ENCODE data around the gene VSTM5. TPM values are rescaled to one million over a fixed set of nuclear protein-coding genes. Genes with fewer than 3 reads are reported as not detected.

VSTM5 gene
- total and polyA plus RNA-seq, 5 donors from 2014 or later: 0.28 TPM; not detected in 4

- no peak overlapping the region for H3K27ac ChIP-seq (ENCODE audit: insufficient read depth, low read length, poor library complexity, severe bottlenecking)
- H3K4me3 ChIP-seq (ENCODE audit: low read depth, low read length): no peak overlapping the region
- H3K4me1 ChIP-seq (ENCODE audit: control insufficient read depth, insufficient read depth, low read length, poor library complexity, severe bottlenecking): no peaks in the 10 kb centered on the region
- H3K27me3 ChIP-seq (ENCODE audit: control insufficient read depth, insufficient read depth, low read length): no peaks in the 10 kb centered on the region
- no peak overlapping the region for H3K27ac Mint-ChIP-seq
- H3K27me3 Mint-ChIP-seq: peaks cover 4% of the 10 kb centered on the region
- H3K9me3 Mint-ChIP-seq: no peaks in the 10 kb centered on the region
- H3K4me1 Mint-ChIP-seq: no peaks in the 10 kb centered on the region
- no peak overlapping the region for H3K4me3 Mint-ChIP-seq
- no peaks in the 10 kb centered on the region for H3K36me3 Mint-ChIP-seq
- no peaks in the 10 kb centered on the region for H3K36me3 ChIP-seq (ENCODE audit: control insufficient read depth, insufficient read depth, low read length)
- no peaks in the 10 kb centered on the region for H3K9me3 ChIP-seq (ENCODE audit: control insufficient read depth in 2 of 2, low read length in 2 of 2)
- ATAC-seq (ENCODE audit: low read depth in 2 of 2) (no peak), DNase-seq (no peak)
Observed at GRCh38 chr11:93842034-93842433, 8.4 kb downstream of the VSTM5 start.

DNA sequence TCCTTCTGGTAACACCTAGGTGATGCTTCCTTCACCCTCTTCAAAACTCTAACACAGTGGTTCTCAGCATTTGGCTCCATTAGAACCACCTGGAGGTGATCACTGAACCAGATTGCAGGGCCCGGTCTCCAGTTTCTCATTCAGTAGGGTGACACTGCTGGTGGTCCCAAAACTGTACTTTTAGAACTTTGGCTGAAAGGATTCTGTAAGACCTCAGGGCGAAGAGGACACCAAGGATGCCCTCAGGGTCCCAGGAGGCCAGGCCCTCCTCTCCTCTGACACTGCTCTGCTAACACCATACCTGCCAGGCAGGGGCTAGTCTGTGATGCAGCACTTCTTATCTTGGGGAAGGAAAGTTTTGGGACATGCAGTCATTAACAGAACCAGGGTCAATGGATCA is 9.0 kb downstream of the VSTM5 start:
- Histone ChIP-seq H3K4me3 (ENCODE audit: low read depth, low read length) (no peak overlapping the region), H3K27ac (ENCODE audit: insufficient read depth, low read length, poor library complexity, severe bottlenecking) (no peak overlapping the region), H3K4me1 (ENCODE audit: control insufficient read depth, insufficient read depth, low read length, poor library complexity, severe bottlenecking) (no peaks in the 10 kb centered on the region), H3K9me3 (ENCODE audit: control insufficient read depth in 2 of 2, low read length in 2 of 2) (no peaks in the 10 kb centered on the region), H3K36me3 (ENCODE audit: control insufficient read depth, insufficient read depth, low read length) (no peaks in the 10 kb centered on the region), H3K27me3 (ENCODE audit: control insufficient read depth, insufficient read depth, low read length) (peaks cover 2% of the 10 kb centered on the region)
- Mint-ChIP-seq H3K27me3 (peaks cover 4% of the 10 kb centered on the region), H3K36me3 (no peaks in the 10 kb centered on the region), H3K27ac (no peak overlapping the region), H3K9me3 (no peaks in the 10 kb centered on the region), H3K4me1 (no peaks in the 10 kb centered on the region), H3K4me3 (no peak overlapping the region)
- ATAC-seq (ENCODE audit: low read depth in 2 of 2) (no peak), DNase-seq (no peak)

GRCh38 chr11:93840981-93841380 is 9.4 kb downstream of the VSTM5 start:
- Histone ChIP-seq H3K9me3 (ENCODE audit: control insufficient read depth in 2 of 2, low read length in 2 of 2) (no peaks in the 10 kb centered on the region), H3K36me3 (ENCODE audit: control insufficient read depth, insufficient read depth, low read length) (no peaks in the 10 kb centered on the region), H3K4me3 (ENCODE audit: low read depth, low read length) (no peak overlapping the region), H3K4me1 (ENCODE audit: control insufficient read depth, insufficient read depth, low read length, poor library complexity, severe bottlenecking) (no peaks in the 10 kb centered on the region), H3K27me3 (ENCODE audit: control insufficient read depth, insufficient read depth, low read length) (peaks cover 2% of the 10 kb centered on the region), H3K27ac (ENCODE audit: insufficient read depth, low read length, poor library complexity, severe bottlenecking) (no peak overlapping the region)
- peaks cover 4% of the 10 kb centered on the region for H3K27me3 Mint-ChIP-seq
- no peaks in the 10 kb centered on the region for H3K9me3 Mint-ChIP-seq
- DNase-seq (no peak), ATAC-seq (ENCODE audit: low read depth in 2 of 2) (no peak)
- H3K36me3 Mint-ChIP-seq: no peaks in the 10 kb centered on the region
- H3K27ac Mint-ChIP-seq: no peak overlapping the region
- H3K4me1 Mint-ChIP-seq: no peaks in the 10 kb centered on the region
- H3K4me3 Mint-ChIP-seq: no peak overlapping the region

GRCh38 chr11:93840180-93840579 is 10.2 kb downstream of the VSTM5 start:
- H3K4me1 Mint-ChIP-seq: no peaks in the 10 kb centered on the region
- no peak for DNase-seq
- H3K36me3 Mint-ChIP-seq: no peaks in the 10 kb centered on the region

GRCh38 chr11:93838967-93839366 is 11.5 kb downstream of the VSTM5 start:
- Mint-ChIP-seq H3K4me3 (no peak overlapping the region), H3K27me3 (peaks cover 1% of the 10 kb centered on the region), H3K9me3 (peaks cover 0 to 2% (median 0%) of the 10 kb centered on the region in 7 donors), H3K36me3 (no peaks in the 10 kb centered on the region), H3K27ac (no peak overlapping the region), H3K4me1 (no peaks in the 10 kb centered on the region)
- H3K4me1 ChIP-seq (ENCODE audit: control insufficient read depth, insufficient read depth, low read length, poor library complexity, severe bottlenecking): no peaks in the 10 kb centered on the region
- no peaks in the 10 kb centered on the region for H3K36me3 ChIP-seq (ENCODE audit: control insufficient read depth, insufficient read depth, low read length)
- no peak overlapping the region for H3K4me3 ChIP-seq (ENCODE audit: low read depth, low read length)
- H3K27ac ChIP-seq (ENCODE audit: insufficient read depth, low read length, poor library complexity, severe bottlenecking): no peak overlapping the region
- H3K9me3 ChIP-seq (ENCODE audit: control insufficient read depth in 2 of 2, low read length in 2 of 2): no peaks in the 10 kb centered on the region
- H3K27me3 ChIP-seq (ENCODE audit: control insufficient read depth, insufficient read depth, low read length): peaks cover 2% of the 10 kb centered on the region
- no peak for ATAC-seq (ENCODE audit: low read depth in 2 of 2)
- DNase-seq: no peak

More at GRCh38 chr11:93840180-93840579, 10.2 kb downstream of the VSTM5 start:
- no peak overlapping the region for H3K4me3 Mint-ChIP-seq
- no peaks in the 10 kb centered on the region for H3K4me1 ChIP-seq (ENCODE audit: control insufficient read depth, insufficient read depth, low read length, poor library complexity, severe bottlenecking)
- H3K27me3 Mint-ChIP-seq: peaks cover 4% of the 10 kb centered on the region
- H3K27me3 ChIP-seq (ENCODE audit: control insufficient read depth, insufficient read depth, low read length): peaks cover 2% of the 10 kb centered on the region
- H3K36me3 ChIP-seq (ENCODE audit: control insufficient read depth, insufficient read depth, low read length): no peaks in the 10 kb centered on the region
- no peak overlapping the region for H3K27ac ChIP-seq (ENCODE audit: insufficient read depth, low read length, poor library complexity, severe bottlenecking)
- ATAC-seq (ENCODE audit: low read depth in 2 of 2): no peak
- H3K9me3 ChIP-seq (ENCODE audit: control insufficient read depth in 2 of 2, low read length in 2 of 2): no peaks in the 10 kb centered on the region
- no peak overlapping the region for H3K27ac Mint-ChIP-seq
- H3K4me3 ChIP-seq (ENCODE audit: low read depth, low read length): no peak overlapping the region
- no peaks in the 10 kb centered on the region for H3K9me3 Mint-ChIP-seq

DNA sequence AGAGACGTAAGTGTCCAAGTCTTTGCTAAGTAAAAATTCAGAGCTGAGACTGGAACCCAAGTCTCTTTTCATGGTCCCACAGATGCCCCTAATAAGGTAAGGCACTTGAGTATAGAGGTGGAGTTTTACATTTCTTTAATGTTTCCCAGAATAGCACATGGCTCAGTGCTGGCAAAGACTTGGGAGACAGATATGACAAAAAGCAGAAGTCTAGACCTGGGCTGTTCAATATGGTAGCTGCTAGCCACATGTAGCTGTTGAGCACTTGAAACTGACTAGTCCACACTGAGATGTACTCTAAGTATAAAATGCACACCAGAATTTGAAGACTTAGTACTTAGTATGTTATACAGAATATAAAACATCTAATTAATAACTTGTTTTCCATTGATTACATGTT is 17.6 kb downstream of the VSTM5 start:
- DNase-seq: no peak
- Histone ChIP-seq H3K4me1 (ENCODE audit: control insufficient read depth, insufficient read depth, low read length, poor library complexity, severe bottlenecking) (no peaks in the 10 kb centered on the region), H3K27ac (ENCODE audit: insufficient read depth, low read length, poor library complexity, severe bottlenecking) (no peak overlapping the region), H3K36me3 (ENCODE audit: control insufficient read depth, insufficient read depth, low read length) (no peaks in the 10 kb centered on the region), H3K9me3 (ENCODE audit: control insufficient read depth in 2 of 2, low read length in 2 of 2) (no peaks in the 10 kb centered on the region), H3K4me3 (ENCODE audit: low read depth, low read length) (no peak overlapping the region), H3K27me3 (ENCODE audit: control insufficient read depth, insufficient read depth, low read length) (peaks cover 2% of the 10 kb centered on the region)
- Mint-ChIP-seq H3K9me3 (peaks cover 0 to 2% (median 0%) of the 10 kb centered on the region in 7 donors), H3K4me1 (no peaks in the 10 kb centered on the region), H3K4me3 (no peak overlapping the region), H3K27me3 (peaks cover 12% of the 10 kb centered on the region), H3K36me3 (no peaks in the 10 kb centered on the region), H3K27ac (no peak overlapping the region)
- ATAC-seq (ENCODE audit: low read depth in 2 of 2): no peak

DNA sequence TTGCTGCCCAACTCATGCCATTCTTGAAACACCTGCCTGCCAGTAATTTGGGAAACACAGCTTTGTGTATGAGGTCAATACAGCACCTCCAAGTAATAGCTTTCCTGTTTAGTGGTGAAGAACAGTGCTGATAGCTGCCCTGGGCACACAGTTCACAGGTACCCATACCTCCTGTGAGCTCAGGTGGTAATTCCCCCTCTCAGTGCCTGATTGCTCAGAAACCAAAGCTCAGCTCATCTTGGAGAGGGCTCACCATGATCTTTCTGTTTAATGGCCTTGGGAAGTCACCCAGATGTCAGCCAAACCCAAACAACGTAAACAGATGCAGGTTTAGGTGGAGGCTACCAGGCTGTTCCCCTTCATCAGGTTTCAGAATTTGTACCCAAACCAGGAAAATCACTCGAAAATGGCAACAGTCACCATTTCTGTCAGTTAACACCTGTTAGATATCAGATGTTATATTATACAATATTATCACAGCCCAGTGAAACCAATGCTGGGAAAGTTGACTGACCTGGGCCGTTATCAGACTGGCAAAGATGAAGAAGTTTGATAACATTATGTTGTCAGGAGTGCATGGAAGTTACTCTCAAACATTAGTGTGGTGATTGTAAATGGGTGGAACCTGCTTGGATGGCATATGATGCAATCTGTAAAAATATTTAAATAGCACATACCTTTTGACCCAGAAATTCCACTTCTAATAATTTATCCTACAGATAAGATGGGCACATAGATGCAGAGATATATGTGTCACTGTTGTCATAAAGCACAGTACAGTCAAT is 18.9 kb downstream of the VSTM5 start:
- no peak for ATAC-seq (ENCODE audit: low read depth in 2 of 2)
- no peaks in the 10 kb centered on the region for H3K9me3 ChIP-seq (ENCODE audit: control insufficient read depth in 2 of 2, low read length in 2 of 2)
- no peaks in the 10 kb centered on the region for H3K36me3 Mint-ChIP-seq
- no peak overlapping the region for H3K4me3 ChIP-seq (ENCODE audit: low read depth, low read length)
- H3K4me1 ChIP-seq (ENCODE audit: control insufficient read depth, insufficient read depth, low read length, poor library complexity, severe bottlenecking): no peaks in the 10 kb centered on the region
- H3K4me3 Mint-ChIP-seq: no peak overlapping the region
- H3K9me3 Mint-ChIP-seq: peaks cover 0 to 2% (median 0%) of the 10 kb centered on the region in 7 donors
- no peak overlapping the region for H3K27ac Mint-ChIP-seq
- H3K27me3 Mint-ChIP-seq: peaks cover 16% of the 10 kb centered on the region
- peaks cover under 1% of the 10 kb centered on the region for H3K27me3 ChIP-seq (ENCODE audit: control insufficient read depth, insufficient read depth, low read length)
- H3K4me1 Mint-ChIP-seq: no peaks in the 10 kb centered on the region
- H3K36me3 ChIP-seq (ENCODE audit: control insufficient read depth, insufficient read depth, low read length): no peaks in the 10 kb centered on the region
- no peak overlapping the region for H3K27ac ChIP-seq (ENCODE audit: insufficient read depth, low read length, poor library complexity, severe bottlenecking)
- DNase-seq: no peak

DNA sequence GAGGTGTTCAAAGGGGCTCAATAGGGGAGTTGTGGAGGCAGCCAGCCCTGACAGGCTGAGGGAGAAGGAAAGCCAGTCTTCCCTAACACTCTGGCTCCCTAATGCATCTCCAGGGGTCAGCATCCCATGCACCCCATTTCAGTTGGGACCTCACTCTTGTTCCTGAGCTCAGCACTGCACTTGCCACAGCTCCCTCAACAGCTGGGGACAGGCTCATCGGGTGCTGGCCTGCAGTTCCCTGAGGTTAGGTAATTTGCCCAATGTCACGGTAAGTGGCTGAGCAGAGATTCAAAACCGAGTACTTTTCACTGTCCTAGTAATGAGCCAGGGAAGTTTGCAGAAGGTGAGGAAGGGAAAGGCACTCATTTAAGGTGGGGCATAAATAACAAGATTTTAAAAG is 20.8 kb downstream of the VSTM5 start:
- no peak for ATAC-seq (ENCODE audit: low read depth in 2 of 2)
- Mint-ChIP-seq H3K4me3 (no peak overlapping the region), H3K27me3 (peaks cover 16% of the 10 kb centered on the region)

More for the DNA sequence above, 20.8 kb downstream of the VSTM5 start:
- Histone ChIP-seq H3K27me3 (ENCODE audit: control insufficient read depth, insufficient read depth, low read length) (no peaks in the 10 kb centered on the region), H3K27ac (ENCODE audit: insufficient read depth, low read length, poor library complexity, severe bottlenecking) (no peak overlapping the region), H3K9me3 (ENCODE audit: control insufficient read depth in 2 of 2, low read length in 2 of 2) (no peaks in the 10 kb centered on the region), H3K4me1 (ENCODE audit: control insufficient read depth, insufficient read depth, low read length, poor library complexity, severe bottlenecking) (no peaks in the 10 kb centered on the region), H3K4me3 (ENCODE audit: low read depth, low read length) (no peak overlapping the region), H3K36me3 (ENCODE audit: control insufficient read depth, insufficient read depth, low read length) (no peaks in the 10 kb centered on the region)
- peaks cover 0 to 2% (median 0%) of the 10 kb centered on the region in 7 donors for H3K9me3 Mint-ChIP-seq
- DNase-seq: no peak
- no peaks in the 10 kb centered on the region for H3K36me3 Mint-ChIP-seq
- H3K4me1 Mint-ChIP-seq: no peaks in the 10 kb centered on the region
- no peak overlapping the region for H3K27ac Mint-ChIP-seq

All from CD4-positive, CD25-positive, alpha-beta regulatory T cell (primary cell).